CD4-positive, alpha-beta T cell (primary cell): ENCODE measurements around the gene EPOP. TPM values are rescaled to one million over a fixed set of nuclear protein-coding genes. Genes with fewer than 3 reads are reported as not detected.

Source experiments
- microRNA-seq: library from miRNA; unstranded; fragments of <30 nt; microRNA quantifications from one replicate; pipeline ENCODE4 v1.2.0, GENCODE V29; 2021; ENCODE audit warnings: borderline microRNAs expressed, borderline replicate concordance
- total RNA-seq, 174 experiments: library from RNA in 2 of 174; stranded (reverse) in 2 of 174; gene quantifications; one replicate each; pipeline ENCODE4 v1.2.3 and lab custom pipeline; 2021 to 2026

EPOP gene
- total RNA-seq, 2 experiments from 2014 or later: 0.16 to 0.34 TPM

Small RNA genes within 50 kb of the gene (microRNA-seq; reads per million reads assigned to microRNA genes)
- 0.61 reads per million for gene MIR4726
- not detected for gene MIR4734

Other genes with a start within 250 kb of the EPOP start
- under 1 TPM in 1 of 2 experiments, not detected in 1; 0.73 TPM for gene ARHGAP23, start 246.5 kb downstream of the EPOP start, total RNA-seq
- gene SRCIN1, start 69.0 kb downstream of the EPOP start, total RNA-seq: under 1 TPM in 1 of 2 experiments, not detected in 1; 0.06 TPM
- gene MLLT6, start 30.3 kb upstream of the EPOP start, total RNA-seq: 100 to 1,000 TPM; 321 to 324 TPM
- 1 to 10 TPM; 4.7 to 5.7 TPM for gene CISD3, start 55.4 kb upstream of the EPOP start, total RNA-seq
- not detected for gene PCGF2, start 73.4 kb upstream of the EPOP start, total RNA-seq
- gene PSMB3, start 77.8 kb upstream of the EPOP start, total RNA-seq: 10 to 100 TPM; 46.6 to 55.0 TPM
- 10 to 100 TPM; 17.0 to 17.2 TPM for gene PIP4K2B, start 124.6 kb upstream of the EPOP start, total RNA-seq
- gene CWC25, start 150.4 kb upstream of the EPOP start, total RNA-seq: 10 to 100 TPM; 63.0 to 63.3 TPM
- gene RPL23, start 178.8 kb upstream of the EPOP start, total RNA-seq: 1,000 to 10,000 TPM; 2,293 to 2,296 TPM
- 10 to 100 TPM; 50.1 to 50.5 TPM for gene LASP1, start 195.1 kb upstream of the EPOP start, total RNA-seq